ENCODE measurements around the gene KRTAP20-2.

DNA sequence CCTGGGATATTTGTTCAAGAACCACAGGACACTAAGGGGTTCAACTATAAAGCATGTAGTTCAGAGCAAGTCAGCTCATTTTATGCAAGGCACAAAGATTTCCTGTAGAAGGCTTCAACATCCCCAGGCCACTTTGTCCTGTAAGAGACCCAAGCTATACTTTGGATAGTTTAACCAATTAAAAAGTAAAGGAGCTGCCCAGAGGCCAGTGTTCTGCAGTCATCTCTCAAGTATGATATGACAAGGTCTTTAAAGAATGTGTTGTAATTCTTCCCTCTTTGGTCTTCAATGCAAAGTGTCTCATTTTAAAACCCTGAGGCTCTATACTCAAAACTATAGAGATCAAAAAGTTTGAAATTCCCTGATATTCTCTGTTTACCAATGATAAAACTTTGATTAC lies 41.7 kb downstream of the KRTAP20-2 start:
- no peak for TF ChIP-seq POLR2A (IDR thresholded peaks at IDR 0.05; ENCODE audit: low read length)
- no peak for TF ChIP-seq GATA1 (IDR thresholded peaks at IDR 0.05; ENCODE audit: low read depth, low read length)
